ENCODE measurements around the gene KIAA1217.

The KIAA1217 gene

DNA sequence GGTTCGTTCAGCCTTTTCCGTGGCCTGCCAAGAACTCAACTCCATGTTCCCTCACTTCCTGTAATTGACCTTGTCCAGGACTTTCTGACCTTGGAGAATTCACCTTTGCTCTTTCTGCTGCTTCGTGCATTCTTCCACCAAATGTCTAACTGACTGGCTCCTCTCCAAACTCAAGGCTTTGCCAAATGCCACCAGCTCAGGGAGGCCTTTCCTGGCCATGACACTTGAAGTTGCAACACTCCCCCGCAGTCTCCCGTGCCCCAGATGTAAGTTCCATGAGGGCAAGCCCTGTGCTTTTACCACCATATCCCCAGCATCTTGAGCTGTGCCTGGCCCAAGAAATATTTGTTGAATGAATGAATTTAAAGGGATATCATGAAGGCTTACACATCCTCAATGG lies 276.4 kb downstream of the KIAA1217 start:
- no peak overlapping the region for H3K27ac Mint-ChIP-seq
- H3K4me1 Mint-ChIP-seq, result no peaks in the 10 kb centered on the region
- no peaks in the 10 kb centered on the region for H3K9me3 Mint-ChIP-seq
- no peak overlapping the region for H3K4me3 Mint-ChIP-seq
- H3K27me3 Mint-ChIP-seq, result peaks cover 3% of the 10 kb centered on the region
- H3K36me3 Mint-ChIP-seq, result no peaks in the 10 kb centered on the region

- H3K9me3 Mint-ChIP-seq, result no peaks in the 10 kb centered on the region
- H3K36me3 Mint-ChIP-seq, result no peaks in the 10 kb centered on the region
- H3K27ac Mint-ChIP-seq, result no peak overlapping the region
- peaks cover 2% of the 10 kb centered on the region for H3K27me3 Mint-ChIP-seq
- no peaks in the 10 kb centered on the region for H3K4me1 Mint-ChIP-seq
- no peak overlapping the region for H3K4me3 Mint-ChIP-seq
These were observed 279.7 kb downstream of the KIAA1217 start for GRCh38 chr10:24488631-24489030.

GRCh38 chr10:24493165-24493564 lies 284.2 kb downstream of the KIAA1217 start:
- H3K27ac Mint-ChIP-seq, result no peak overlapping the region
- H3K9me3 Mint-ChIP-seq, result no peaks in the 10 kb centered on the region
- no peaks in the 10 kb centered on the region for H3K36me3 Mint-ChIP-seq
- no peak overlapping the region for H3K4me3 Mint-ChIP-seq
- H3K27me3 Mint-ChIP-seq, result peaks cover 3% of the 10 kb centered on the region
- no peaks in the 10 kb centered on the region for H3K4me1 Mint-ChIP-seq

DNA sequence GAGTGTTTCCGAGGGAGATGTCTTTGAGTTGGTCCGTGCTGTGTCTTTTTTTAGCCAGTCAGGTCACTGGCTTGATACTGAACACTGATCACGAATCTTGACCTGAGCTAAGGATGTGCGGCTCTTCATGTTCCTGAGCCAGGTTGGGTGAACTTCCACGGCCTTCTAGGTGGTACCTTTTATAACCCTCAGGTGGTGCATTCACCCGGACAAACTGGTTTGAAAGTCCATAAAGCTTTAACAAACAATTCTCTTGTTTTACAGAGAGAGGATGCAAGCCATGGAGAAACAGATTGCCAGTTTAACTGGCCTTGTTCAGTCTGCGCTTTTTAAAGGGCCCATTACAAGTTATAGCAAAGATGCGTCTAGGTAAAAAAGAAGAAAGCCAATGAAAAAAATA lies 285.3 kb downstream of the KIAA1217 start:
- Mint-ChIP-seq H3K36me3 (no peaks in the 10 kb centered on the region), H3K4me3 (no peak overlapping the region), H3K9me3 (no peaks in the 10 kb centered on the region), H3K27me3 (peaks cover 3% of the 10 kb centered on the region), H3K27ac (no peak overlapping the region), H3K4me1 (no peaks in the 10 kb centered on the region)

DNA sequence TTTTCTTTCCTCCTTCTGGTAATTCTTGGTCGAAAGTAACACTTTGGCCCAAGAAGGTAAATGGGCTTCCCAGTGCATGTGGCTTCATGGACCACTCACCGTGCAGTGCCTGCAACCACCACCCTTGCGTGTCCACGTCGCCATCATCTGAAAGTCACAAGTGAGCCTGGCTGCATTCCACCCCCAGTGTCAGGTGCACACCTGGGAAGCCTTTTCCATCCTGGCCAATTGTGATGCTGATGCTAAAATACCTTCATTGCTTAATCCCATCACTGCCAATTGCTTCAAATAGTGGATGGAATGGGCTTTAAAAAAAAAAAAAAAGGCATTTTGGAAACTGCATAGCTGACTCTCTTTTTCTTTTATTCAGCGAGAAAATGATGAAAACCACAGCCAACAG lies 285.8 kb downstream of the KIAA1217 start:
- no peaks in the 10 kb centered on the region for H3K4me1 Mint-ChIP-seq
- H3K27ac Mint-ChIP-seq, result no peak overlapping the region
- peaks cover 3% of the 10 kb centered on the region for H3K27me3 Mint-ChIP-seq
- no peaks in the 10 kb centered on the region for H3K36me3 Mint-ChIP-seq
- no peaks in the 10 kb centered on the region for H3K9me3 Mint-ChIP-seq
- no peak overlapping the region for H3K4me3 Mint-ChIP-seq

GRCh38 chr10:24495666-24496460 lies 286.9 kb downstream of the KIAA1217 start:
- Mint-ChIP-seq H3K27ac (no peak overlapping the region), H3K27me3 (peaks cover 3% of the 10 kb centered on the region), H3K4me1 (no peaks in the 10 kb centered on the region), H3K4me3 (no peak overlapping the region), H3K36me3 (no peaks in the 10 kb centered on the region), H3K9me3 (no peaks in the 10 kb centered on the region)

- Mint-ChIP-seq H3K4me1 (no peaks in the 10 kb centered on the region), H3K27ac (no peak overlapping the region), H3K4me3 (no peak overlapping the region), H3K9me3 (no peaks in the 10 kb centered on the region), H3K27me3 (peaks cover 3% of the 10 kb centered on the region), H3K36me3 (no peaks in the 10 kb centered on the region)
These were observed 288.0 kb downstream of the KIAA1217 start for GRCh38 chr10:24496906-24497305.

DNA sequence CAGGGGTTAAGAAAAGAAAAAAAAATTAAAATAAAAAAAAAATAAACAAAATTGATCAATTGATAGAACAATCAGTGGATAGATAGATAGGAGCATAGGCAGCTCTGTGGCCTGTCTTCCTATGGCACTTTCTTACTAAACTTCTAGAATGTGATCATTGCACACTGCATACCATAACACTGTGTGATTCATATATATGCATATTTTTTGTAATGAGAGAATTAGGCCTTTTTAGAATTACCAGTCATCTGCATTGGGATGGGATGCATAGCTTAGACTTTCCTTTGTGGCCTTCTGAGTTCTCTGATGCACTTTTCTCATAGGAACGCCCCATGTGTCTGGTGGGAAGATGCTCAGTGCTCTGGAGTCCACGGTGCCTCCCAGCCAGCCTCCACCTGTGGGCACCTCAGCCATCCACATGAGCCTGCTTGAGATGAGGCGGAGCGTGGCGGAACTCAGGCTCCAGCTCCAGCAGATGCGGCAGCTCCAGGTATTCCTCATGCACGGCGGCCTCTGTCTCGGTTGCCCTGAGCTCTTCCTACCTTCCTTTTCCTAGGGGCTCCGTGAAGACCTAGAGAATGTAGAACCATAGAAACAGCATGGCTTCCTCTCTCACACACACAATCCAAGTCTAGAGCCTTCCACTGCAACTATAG lies 292.2 kb downstream of the KIAA1217 start:
- H3K27ac Mint-ChIP-seq, result no peak overlapping the region
- no peaks in the 10 kb centered on the region for H3K27me3 Mint-ChIP-seq
- no peak overlapping the region for H3K4me3 Mint-ChIP-seq
- H3K9me3 Mint-ChIP-seq, result no peaks in the 10 kb centered on the region
- no peaks in the 10 kb centered on the region for H3K4me1 Mint-ChIP-seq
- no peaks in the 10 kb centered on the region for H3K36me3 Mint-ChIP-seq

DNA sequence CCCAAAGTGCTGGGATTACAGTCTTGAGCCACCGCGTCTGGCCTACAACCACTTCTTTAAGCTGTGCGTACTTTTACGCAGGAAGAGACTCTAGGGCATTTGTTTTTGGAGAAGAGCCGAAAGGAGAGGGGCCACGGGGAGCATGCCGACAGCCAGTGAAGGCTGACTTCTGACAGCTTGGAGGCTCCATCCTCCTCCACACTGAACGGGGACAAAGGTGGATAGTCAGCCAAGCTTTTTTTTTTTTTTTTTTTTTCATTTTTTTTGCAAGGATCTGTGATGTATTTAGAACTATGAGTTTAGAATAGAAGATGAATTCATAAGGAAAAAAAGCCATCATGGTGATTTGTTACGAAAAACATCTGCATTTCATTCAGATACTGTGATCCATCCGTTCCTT lies 293.1 kb downstream of the KIAA1217 start:
- Mint-ChIP-seq H3K27ac (no peak overlapping the region), H3K9me3 (peaks cover 6% of the 10 kb centered on the region), H3K36me3 (peaks cover 4% of the 10 kb centered on the region), H3K4me3 (no peak overlapping the region), H3K27me3 (peaks cover 3% of the 10 kb centered on the region), H3K4me1 (no peaks in the 10 kb centered on the region)

DNA sequence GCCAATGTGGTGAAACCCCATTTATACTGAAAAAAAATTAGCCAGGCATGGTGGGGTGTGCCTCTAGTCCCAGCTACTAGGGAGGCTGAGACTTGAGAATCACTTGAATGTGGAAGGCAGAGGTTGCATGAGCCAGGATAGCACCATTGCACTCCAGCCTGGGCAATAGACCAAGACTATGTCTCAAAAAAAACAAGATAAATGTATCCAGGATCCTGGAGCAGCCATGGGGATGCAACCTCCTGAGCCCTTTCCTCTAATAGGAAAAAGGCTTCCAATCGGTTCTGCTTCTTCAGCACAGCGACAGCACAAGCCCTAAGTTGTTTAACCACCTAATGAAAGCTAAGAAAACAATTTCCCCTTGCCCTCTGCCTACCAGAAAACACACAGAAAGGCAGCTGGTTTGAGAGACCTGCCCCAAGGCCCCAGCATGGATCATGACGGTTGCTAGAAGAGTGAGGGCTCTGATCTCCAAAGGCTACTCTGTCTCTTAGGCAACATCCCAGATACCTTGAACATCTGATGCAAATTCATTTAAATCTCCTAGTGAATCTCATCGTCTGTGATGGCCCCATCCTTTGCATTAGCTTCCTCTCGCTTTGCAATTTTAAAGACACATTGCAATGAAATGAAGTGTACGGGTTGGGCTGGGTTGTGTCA lies 294.0 kb downstream of the KIAA1217 start:
- peaks cover 12% of the 10 kb centered on the region for H3K9me3 Mint-ChIP-seq
- no peak overlapping the region for H3K27ac Mint-ChIP-seq
- H3K4me1 Mint-ChIP-seq, result no peaks in the 10 kb centered on the region
- peaks cover 3% of the 10 kb centered on the region for H3K27me3 Mint-ChIP-seq
- no peak overlapping the region for H3K4me3 Mint-ChIP-seq
- H3K36me3 Mint-ChIP-seq, result peaks cover 4% of the 10 kb centered on the region

- Mint-ChIP-seq H3K9me3 (peaks cover 12% of the 10 kb centered on the region), H3K27ac (no peak overlapping the region), H3K4me3 (no peak overlapping the region), H3K27me3 (peaks cover 3% of the 10 kb centered on the region), H3K4me1 (no peaks in the 10 kb centered on the region), H3K36me3 (peaks cover 4% of the 10 kb centered on the region)
These were observed 294.8 kb downstream of the KIAA1217 start for GRCh38 chr10:24503461-24504320.

GRCh38 chr10:24505759-24506158 lies 296.8 kb downstream of the KIAA1217 start:
- Mint-ChIP-seq H3K27me3 (peaks cover 3% of the 10 kb centered on the region), H3K27ac (no peak overlapping the region), H3K4me3 (no peak overlapping the region), H3K9me3 (peaks cover 12% of the 10 kb centered on the region), H3K36me3 (peaks cover 4% of the 10 kb centered on the region), H3K4me1 (no peaks in the 10 kb centered on the region)

DNA sequence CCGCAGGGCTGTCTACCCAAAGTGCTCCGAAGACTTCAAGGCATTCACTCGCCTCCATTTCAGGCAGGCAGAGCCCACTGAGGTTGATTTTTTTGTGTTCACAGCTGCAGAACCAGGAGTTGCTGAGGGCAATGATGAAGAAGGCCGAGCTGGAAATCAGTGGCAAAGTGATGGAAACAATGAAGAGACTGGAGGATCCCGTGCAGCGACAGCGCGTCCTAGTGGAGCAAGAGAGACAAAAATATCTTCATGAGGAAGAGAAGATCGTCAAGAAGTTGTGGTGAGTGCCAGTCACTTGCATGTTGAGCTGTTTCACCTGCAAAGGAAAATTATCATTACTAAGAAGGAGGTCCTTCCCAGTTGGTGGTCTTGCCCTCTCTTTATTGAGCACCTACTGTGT lies 304.2 kb downstream of the KIAA1217 start:
- no peaks in the 10 kb centered on the region for H3K9me3 Mint-ChIP-seq
- no peak overlapping the region for H3K4me3 Mint-ChIP-seq
- no peak overlapping the region for H3K27ac Mint-ChIP-seq
- H3K27me3 Mint-ChIP-seq, result peaks cover 1% of the 10 kb centered on the region
- H3K4me1 Mint-ChIP-seq, result no peaks in the 10 kb centered on the region
- no peaks in the 10 kb centered on the region for H3K36me3 Mint-ChIP-seq

GRCh38 chr10:24515481-24515880 lies 306.5 kb downstream of the KIAA1217 start:
- Mint-ChIP-seq H3K4me1 (peaks cover 14% of the 10 kb centered on the region), H3K9me3 (no peaks in the 10 kb centered on the region), H3K36me3 (no peaks in the 10 kb centered on the region), H3K27me3 (peaks cover 5% of the 10 kb centered on the region), H3K27ac (no peak overlapping the region), H3K4me3 (no peak overlapping the region)

DNA sequence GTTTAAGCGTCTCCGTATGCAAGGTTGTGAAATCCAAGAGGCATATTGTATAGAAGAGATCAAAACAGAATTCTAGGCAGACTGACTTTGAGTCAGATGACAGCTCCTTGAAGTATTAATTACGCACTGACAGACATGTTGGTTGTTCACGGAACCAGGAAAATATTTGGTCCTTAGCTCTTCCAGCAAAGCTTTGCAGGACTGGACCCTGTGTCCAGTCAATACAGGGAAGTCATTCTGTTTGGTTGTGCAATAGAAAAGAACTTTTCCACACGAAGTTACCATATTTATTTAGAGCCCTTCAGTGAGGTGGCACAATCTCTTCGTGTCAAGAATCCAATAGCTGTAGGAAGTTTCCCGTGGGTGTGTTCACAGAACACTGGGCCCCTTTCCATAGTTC lies 309.5 kb downstream of the KIAA1217 start:
- Mint-ChIP-seq H3K4me3 (no peak overlapping the region), H3K4me1 (peaks cover 14% of the 10 kb centered on the region), H3K36me3 (no peaks in the 10 kb centered on the region), H3K27me3 (peaks cover 4% of the 10 kb centered on the region), H3K27ac (no peak overlapping the region), H3K9me3 (no peaks in the 10 kb centered on the region)

All from activated naive CD4-positive, alpha-beta T cell treated with anti-CD3 and anti-CD28 coated beads, Interleukin-2, amount 50 U/mL, for 24 hours (primary cell).